Activated T-cell treated with anti-CD3 and anti-CD28 coated beads for 48 hours (primary cell): Measurements from ENCODE around the gene ASIC4.

Experiments
- DNase-seq: peaks from one replicate; pipeline ENCODE4 v3.0.0-alpha.2; 2020; ENCODE audit warnings: low read depth

ASIC4 gene

GRCh38 chr2:219533930-219534661 is 19.8 kb downstream of the ASIC4 start:
- no peak for DNase-seq

GRCh38 chr2:219536425-219536824 is 22.1 kb downstream of the ASIC4 start:
- no peak for DNase-seq

GRCh38 chr2:219536967-219537366 is 22.7 kb downstream of the ASIC4 start:
- DNase-seq, result no peak

GRCh38 chr2:219537657-219538488 is 23.6 kb downstream of the ASIC4 start:
- no peak for DNase-seq

GRCh38 chr2:219538504-219538951 is 24.2 kb downstream of the ASIC4 start:
- DNase-seq, result no peak

- DNase-seq, result no peak
Observed at GRCh38 chr2:219538956-219539788, 24.9 kb downstream of the ASIC4 start.

- no peak for DNase-seq
Observed at GRCh38 chr2:219539926-219540678, 25.8 kb downstream of the ASIC4 start.

- DNase-seq, result no peak
Observed at GRCh38 chr2:219540784-219541504, 26.7 kb downstream of the ASIC4 start.

GRCh38 chr2:219541611-219542180 is 27.4 kb downstream of the ASIC4 start:
- DNase-seq, result peak; percentile 86

- no peak for DNase-seq
Observed at GRCh38 chr2:219542931-219543595, 28.8 kb downstream of the ASIC4 start.

- peak; percentile 93 for DNase-seq
Observed at GRCh38 chr2:219543596-219544358, 29.5 kb downstream of the ASIC4 start, which contains the start of the genes CHPF and TMEM198. Gene CHPF (minus strand): TSS chr2:219543809. CDS start chr2:219543538, 271 bp downstream. Gene TMEM198 (plus strand): TSS chr2:219544028. CDS start chr2:219544728, 700 bp downstream.

GRCh38 chr2:219544567-219544966 is 30.3 kb downstream of the ASIC4 start:
- no peak for DNase-seq

GRCh38 chr2:219545295-219545942 is 31.1 kb downstream of the ASIC4 start:
- DNase-seq, result no peak

- DNase-seq, result no peak
Observed at GRCh38 chr2:219545943-219546352, 31.7 kb downstream of the ASIC4 start.

- DNase-seq, result no peak
Observed at GRCh38 chr2:219547621-219548020, 33.3 kb downstream of the ASIC4 start.

GRCh38 chr2:219548990-219549389 is 34.7 kb downstream of the ASIC4 start:
- no peak for DNase-seq

- DNase-seq, result no peak
Observed at GRCh38 chr2:219549619-219550018, 35.3 kb downstream of the ASIC4 start.
